Heart left ventricle (tissue), 13 donors: ENCODE data around the gene IGF1R.

ENCODE experiments used
- POLR2A ChIP-seq, 2 donors: fragments of 450-650 bp; IDR thresholded peaks; one replicate each; pipeline ENCODE4 v1.6.1; 2017; ENCODE audit warnings: antibody characterized with exemption in 2 of 2, mild to moderate bottlenecking in 2 of 2, moderate library complexity in 2 of 2
- TF ChIP-seq, protein P1 (sequence below), 12 donors: fragments of 200-600 bp; sonication (generic) in 4 of 12; IDR thresholded peaks; one replicate each; pipeline versions ENCODE4 v1.5.0 to v1.8.0; 2018 to 2022; ENCODE audit warnings: antibody characterized with exemption in 12 of 12, mild to moderate bottlenecking in 5 of 12
- donor health status: ischemic (EF 13 %, LVEDD 7.1; RV severe dilation, severe dysfunction).
- donor health status: DM: no; HTN: yes; CAD: no.
- donor health status: DM: no; HTN: no; CAD: no.
- donor health status: ischemic (EF 25% LVEDD 6.9; RV normal size, moderate dysfunction).
- donor health status: ischemic (EF 25% LVEDD 5.7; RV mildly dilated, moderate dysfunction).
- donor health status: ischemic (EF 35%, LVEDD 5.7; RV mildly dilated, moderate dysfunction).
- donor health status: nonischemic (EF 11% LVEDD 7.7; RV severe dilation, severe dysfunction).
- donor health status: DM: yes; HTN: yes; CAD: no.
- donor health status: PGD.
- donor health status: ischemic (EF 29% LVEDD 5.4; RV normal size, mild dysfunction).
- donor health status: nonischemic (EF 23%, LVEDD 6.1; RV moderate dilation, normal function).

DNA sequence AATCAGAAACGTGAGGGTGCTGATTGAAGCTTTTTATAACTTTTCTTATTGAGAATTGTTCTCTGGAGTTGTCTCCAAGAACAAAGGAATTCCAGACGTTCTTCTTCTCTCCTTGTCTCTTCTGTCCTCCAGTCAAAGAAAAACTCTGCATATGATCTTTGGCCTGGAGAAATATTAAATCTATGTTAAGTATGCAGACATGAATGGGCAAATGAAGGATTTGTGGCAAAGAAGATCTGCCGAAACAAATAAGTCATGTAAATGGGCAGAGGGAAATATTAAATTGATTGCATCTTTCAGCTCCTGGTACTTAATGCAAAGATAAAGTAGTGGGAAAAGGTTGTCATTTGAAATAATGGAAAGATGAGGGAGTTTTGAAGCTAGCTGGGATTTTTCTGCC lies 74.9 kb downstream of the IGF1R start:
- TF ChIP-seq, protein P1, sequence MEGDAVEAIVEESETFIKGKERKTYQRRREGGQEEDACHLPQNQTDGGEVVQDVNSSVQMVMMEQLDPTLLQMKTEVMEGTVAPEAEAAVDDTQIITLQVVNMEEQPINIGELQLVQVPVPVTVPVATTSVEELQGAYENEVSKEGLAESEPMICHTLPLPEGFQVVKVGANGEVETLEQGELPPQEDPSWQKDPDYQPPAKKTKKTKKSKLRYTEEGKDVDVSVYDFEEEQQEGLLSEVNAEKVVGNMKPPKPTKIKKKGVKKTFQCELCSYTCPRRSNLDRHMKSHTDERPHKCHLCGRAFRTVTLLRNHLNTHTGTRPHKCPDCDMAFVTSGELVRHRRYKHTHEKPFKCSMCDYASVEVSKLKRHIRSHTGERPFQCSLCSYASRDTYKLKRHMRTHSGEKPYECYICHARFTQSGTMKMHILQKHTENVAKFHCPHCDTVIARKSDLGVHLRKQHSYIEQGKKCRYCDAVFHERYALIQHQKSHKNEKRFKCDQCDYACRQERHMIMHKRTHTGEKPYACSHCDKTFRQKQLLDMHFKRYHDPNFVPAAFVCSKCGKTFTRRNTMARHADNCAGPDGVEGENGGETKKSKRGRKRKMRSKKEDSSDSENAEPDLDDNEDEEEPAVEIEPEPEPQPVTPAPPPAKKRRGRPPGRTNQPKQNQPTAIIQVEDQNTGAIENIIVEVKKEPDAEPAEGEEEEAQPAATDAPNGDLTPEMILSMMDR (IDR thresholded peaks at IDR 0.05), result no peak
- TF ChIP-seq POLR2A (IDR thresholded peaks at IDR 0.05), result no peak
